HPDE6-E6E7 (cell line): ENCODE data around the gene SLC4A7.
"Not testable (repeated sequence)": the region's sequence is repeated elsewhere in the genome, so short reads cannot be mapped to it uniquely, and the experiment has no call there.

Source experiments
- DNase-seq: peaks from one replicate; pipeline ENCODE4 v3.0.0; 2011; ENCODE audit warnings: missing footprints; ENCODE audit errors: extremely low spot score

SLC4A7 gene

GRCh38 chr3:27487383-27487782 lies 3.2 kb upstream of the SLC4A7 start:
- no peak for DNase-seq

- DNase-seq, result no peak
Measured at GRCh38 chr3:27486336-27486735, 2.2 kb upstream of the SLC4A7 start.

DNA sequence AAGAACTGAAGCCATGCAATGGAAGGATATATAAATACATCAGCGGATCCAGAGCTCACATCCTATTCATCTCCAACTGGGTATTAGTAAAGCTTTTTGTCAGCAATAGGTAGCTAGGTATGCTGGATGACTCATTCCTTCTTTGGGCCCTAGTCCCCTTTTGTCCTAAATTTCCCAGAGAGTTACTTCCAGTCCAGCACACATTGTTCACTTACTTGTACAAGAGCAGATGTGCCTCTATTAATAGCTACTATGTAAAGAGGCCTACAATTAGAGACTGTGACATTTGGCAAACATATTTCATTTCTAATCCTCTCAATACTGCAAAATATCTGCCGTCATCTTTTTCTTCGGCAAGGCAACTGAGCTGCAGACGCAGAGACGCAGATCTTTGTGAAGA lies 1.7 kb upstream of the SLC4A7 start:
- DNase-seq, result no peak

DNA sequence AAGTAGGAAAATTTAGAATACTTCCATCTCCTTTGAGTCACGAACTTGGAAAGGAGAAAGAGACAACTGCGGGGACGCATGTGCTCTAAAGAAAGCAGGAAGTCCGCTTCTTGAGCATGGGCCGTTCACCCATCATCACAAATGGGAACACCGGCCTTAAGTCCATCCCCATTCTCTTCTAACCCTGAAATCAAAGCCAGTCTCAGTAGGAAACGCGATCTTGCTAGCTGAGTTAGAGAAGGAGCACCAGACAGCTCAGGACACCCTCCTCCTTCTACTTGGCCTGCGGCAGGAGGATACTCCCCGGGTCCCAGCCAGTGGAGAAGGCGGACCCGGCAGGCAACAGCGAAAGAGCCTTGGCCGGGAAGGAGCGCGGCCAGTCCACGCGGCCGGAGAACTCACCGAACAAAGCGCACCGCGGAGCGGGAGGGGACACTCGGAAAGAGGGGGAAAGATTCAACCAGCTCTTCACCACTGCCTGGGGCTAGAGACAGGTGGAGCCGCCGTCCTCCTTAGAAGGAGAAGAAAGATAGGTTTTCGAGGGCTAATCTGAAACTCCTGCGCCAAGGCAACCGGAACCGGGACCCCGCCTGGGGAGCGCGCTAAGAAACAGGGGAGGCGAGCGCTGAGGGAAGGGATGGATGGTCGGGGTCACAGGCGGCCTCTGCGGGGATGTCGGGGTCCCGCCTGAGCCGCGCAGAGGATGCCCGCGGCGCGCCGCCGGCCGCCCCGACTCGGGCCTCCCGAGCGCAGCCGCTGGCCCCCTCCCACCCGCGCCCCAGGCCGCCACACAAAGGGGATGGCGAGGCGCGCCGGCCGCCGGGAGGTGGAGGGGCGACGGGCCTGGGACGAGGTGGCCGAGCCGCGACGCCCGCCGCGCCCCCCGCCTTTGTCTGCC lies 818 bp downstream of the SLC4A7 start:
- DNase-seq, result no peak

DNA sequence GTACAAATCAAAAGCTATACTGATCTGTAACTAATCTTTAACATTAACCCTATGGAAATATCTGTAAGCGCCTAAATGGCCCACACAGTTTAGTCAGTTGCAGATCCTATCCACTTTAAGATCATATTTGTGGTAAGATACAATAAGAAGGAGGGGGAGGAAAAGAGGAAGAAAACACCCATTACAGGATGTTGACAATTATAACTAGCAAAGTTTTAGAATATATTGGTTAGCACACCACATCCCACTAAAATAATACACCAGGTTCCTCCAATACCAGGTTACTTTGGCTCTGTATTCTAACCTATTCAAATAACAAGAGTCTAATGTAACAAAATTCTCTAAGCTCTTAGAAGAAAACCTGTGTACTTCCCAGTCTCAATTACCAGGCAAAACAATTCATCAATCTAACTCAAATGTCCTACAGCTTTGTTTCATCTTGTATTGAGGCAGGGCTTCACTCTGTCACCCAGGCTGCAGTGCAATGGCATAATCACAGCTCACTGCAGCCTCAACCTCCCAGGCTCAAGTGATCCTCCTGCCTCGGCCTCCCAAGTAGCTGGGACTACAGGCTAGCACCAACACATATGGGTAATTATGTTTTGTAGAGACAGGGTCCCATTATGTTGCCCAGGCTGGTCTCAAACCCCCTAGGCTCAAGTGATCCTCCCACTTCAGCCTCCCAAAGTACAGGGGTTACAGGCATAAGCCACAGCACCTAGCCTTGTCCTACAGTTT lies 4.2 kb downstream of the SLC4A7 start:
- DNase-seq, result no peak

- DNase-seq, result no peak
Measured at GRCh38 chr3:27471923-27472550, 12.1 kb downstream of the SLC4A7 start.

DNA sequence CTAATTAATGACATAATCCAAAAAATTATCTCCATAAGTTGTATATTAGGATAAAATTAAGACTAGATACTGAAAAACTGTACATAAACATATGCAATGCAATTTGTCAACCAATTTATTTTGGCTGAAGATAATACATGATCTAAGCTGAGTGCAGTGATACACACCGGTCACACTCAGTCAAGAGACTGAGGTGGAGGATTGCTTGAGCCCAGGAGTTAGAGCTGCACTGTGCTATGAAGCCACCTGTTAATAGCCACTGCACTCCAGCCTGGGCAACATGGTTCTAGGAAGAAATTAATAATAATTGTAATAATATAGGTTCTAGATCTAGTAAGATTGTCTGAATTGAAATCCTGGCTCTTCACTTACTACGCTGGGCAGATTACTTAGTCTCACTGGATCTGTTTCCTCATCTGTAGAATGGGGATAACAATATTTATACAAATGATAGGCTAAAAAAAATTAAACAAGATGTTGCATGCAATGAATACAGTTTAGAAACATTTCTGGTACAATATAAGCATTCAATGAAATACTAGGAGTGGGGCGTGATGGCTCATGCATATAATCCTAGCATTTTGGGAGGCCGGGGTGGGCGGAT lies 15.8 kb downstream of the SLC4A7 start:
- DNase-seq, result no peak

DNA sequence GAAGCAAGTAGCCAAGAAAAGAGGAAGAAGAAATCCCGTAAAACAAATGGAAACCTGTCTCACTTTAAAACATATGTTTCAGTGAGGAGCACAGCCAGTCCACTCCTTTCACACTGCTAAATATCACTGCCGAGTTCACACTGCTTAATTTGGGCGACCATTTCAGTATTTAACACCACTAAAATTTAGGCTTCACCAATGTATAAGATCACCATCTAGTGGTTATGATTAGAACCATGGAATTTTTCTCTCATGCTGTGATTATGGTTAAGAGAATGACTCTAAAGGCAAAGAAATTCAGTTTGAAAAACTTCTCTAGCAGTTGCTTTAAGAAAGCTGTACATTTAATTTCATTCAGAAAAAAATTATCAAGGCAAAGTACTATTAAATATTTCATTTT lies 16.6 kb downstream of the SLC4A7 start:
- DNase-seq, result no peak

DNA sequence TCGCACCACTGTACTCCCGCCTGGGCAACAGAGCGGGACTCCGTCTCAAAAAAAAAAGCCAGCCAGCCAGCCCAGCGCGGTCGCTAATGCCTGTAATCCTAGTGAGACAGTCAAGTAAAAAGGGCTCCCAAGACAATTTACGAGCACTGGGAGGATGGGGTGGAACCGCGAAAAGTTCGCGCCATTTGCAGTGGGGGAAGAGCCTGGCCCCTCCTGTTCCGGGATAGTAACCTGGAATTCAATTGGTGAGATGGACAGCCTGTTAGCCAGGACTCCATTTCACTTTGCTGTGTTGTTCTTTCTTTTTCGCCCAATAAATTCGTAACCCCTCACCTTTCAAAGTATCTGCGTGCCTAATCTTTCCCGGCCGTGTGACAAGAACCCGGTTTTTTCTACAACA lies 19.5 kb downstream of the SLC4A7 start:
- DNase-seq, result no peak

- no peak for DNase-seq
Measured at GRCh38 chr3:27462228-27462627, 22.0 kb downstream of the SLC4A7 start.

DNA sequence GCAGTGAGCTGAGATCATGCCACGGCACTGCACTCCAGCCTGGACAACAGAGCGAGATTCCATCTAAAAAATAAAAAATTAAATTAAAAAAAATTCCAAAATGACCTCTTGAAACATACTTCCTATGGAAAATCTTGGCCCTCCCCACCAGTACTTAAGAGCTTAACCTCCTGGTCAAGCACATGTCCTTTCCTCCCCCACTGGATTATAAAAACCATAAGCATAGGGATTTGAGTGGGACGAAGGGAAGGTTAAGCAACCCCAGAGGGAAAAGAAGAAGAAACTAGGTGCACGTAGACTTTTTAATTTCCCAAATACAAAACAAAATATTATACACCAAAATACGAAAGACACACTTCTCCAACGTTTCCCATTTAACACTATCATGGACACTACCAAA lies 25.3 kb downstream of the SLC4A7 start:
- DNase-seq, result no peak

GRCh38 chr3:27456554-27456953 lies 27.6 kb downstream of the SLC4A7 start:
- DNase-seq, result no peak

GRCh38 chr3:27454914-27455313 lies 29.3 kb downstream of the SLC4A7 start:
- DNase-seq, result no peak

DNA sequence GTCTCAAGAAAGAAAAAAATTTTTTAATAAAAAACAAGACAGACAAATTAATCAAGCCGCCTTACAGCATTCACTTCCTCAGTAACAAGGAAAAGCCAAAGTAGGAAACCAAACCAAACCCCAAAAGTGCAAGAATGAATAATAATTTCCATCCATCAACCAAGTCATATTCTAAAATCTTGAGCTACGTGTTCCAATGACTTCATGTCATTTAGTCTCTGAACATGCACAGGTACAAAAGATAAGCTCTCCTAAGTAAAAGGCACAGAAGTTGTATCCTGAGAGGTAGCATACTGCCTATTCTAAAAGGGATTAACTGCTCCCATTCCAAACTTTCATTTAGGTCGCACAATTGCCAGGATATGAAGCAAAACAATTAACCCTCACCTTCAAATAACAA lies 29.7 kb downstream of the SLC4A7 start:
- no peak for DNase-seq

GRCh38 chr3:27452368-27453090 lies 31.7 kb downstream of the SLC4A7 start:
- DNase-seq, result no peak

- no peak for DNase-seq
Measured at GRCh38 chr3:27451842-27452241, 32.3 kb downstream of the SLC4A7 start.

- DNase-seq, result no peak
Measured at GRCh38 chr3:27451251-27451650, 32.9 kb downstream of the SLC4A7 start.

DNA sequence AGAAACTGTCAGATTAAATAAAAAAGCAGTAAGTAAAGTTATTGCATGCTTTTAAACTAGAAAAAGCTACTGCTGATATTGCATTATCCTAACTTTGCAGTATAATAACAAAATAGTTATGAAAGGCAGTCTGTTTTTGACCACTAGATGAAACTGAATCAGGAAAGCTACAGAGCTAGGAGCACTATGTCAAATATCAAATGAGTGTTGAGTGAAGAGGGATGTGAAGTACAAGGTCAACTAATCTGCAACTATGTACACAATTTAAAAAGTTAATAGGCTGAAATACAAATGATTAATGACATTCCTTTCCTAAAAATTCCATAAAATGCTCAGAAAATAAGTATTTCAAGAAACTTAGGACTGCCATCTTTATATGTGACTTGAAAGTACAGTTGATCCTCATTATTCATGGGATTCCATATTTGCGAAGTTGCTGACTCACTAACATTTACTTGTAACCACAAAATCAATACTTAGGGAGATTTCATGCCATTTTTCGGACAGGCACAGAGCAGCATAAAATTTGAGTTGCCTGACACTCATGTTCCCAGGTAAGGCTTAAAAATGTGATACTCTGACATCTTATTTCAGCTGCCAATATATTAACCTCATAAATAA lies 34.5 kb downstream of the SLC4A7 start:
- no peak for DNase-seq

- DNase-seq, result not testable (repeated sequence)
Measured at GRCh38 chr3:27442995-27443394, 41.2 kb downstream of the SLC4A7 start.

GRCh38 chr3:27438352-27438751 lies 45.8 kb downstream of the SLC4A7 start:
- DNase-seq, result not testable (repeated sequence)

DNA sequence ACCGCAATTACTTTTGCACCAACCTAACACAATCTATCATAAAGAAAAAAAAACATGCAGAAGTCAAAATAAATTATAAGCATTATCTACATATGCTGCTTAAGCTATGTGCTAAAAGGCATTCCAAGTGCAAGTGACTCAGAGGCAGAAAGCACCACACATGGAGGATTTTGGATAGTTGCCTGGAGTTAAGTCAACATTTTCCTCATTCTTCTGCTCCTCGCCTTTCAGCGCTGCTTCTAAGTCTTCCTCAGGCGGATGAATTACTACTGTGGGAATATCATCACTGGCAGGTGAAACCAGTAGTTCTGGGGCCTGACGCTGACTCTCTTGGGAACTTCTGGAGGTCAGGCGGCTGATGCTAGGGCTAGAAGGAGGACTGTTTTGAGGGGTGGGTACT lies 53.1 kb downstream of the SLC4A7 start:
- peak; percentile 4 for DNase-seq
